Fibroblast of mammary gland (primary cell): ENCODE results near the gene CERS6.

Experiments
- DNase-seq: peaks from one replicate; pipeline ENCODE4 v3.0.0-alpha.2; 2010; ENCODE audit warnings: low read depth
- H3K4me3 ChIP-seq: 2 replicates; pipeline ENCODE4 v1.5.1; 2011; ENCODE audit warnings: low read depth, mild to moderate bottlenecking, low read length, moderate library complexity; ENCODE audit not compliant: control insufficient read depth
- TF ChIP-seq, protein P1 (sequence below): conservative IDR thresholded peaks from 2 replicates; pipeline ENCODE4 v1.5.1; 2011; ENCODE audit warnings: low read depth, low read length, inconsistent platforms; ENCODE audit not compliant: control insufficient read depth, insufficient read depth

The CERS6 gene

DNA sequence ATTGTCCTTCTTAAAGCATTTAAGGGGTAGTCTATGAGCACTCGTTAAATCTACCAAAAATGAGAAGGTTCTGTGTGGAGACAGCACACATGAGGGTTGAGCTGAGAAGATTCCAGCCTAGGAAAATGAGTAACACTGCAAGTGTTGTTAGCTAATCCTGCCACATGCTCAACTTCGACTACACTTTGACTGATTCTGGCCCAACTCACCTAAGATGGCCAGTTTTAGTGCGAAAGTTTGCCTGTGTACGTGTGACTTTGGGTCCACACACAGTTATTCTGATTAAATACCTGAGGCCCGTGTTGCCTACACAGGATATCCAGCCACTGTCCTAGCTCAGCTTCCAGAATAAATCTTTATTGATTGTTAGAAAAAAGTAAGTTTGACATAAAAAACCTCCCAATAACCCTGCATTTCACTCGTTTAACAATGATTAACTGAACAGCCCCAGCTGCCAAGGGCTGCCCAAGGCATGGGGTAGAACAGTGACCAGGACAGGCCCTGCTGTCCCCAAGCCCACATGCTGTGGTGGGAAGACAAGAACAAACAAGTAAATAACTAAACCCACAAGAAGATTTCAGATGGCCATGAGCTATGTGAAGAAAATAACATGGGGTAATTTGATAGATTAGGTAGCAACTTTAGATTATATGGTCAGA is 14.7 kb upstream of the CERS6 start:
- TF ChIP-seq, protein P1, sequence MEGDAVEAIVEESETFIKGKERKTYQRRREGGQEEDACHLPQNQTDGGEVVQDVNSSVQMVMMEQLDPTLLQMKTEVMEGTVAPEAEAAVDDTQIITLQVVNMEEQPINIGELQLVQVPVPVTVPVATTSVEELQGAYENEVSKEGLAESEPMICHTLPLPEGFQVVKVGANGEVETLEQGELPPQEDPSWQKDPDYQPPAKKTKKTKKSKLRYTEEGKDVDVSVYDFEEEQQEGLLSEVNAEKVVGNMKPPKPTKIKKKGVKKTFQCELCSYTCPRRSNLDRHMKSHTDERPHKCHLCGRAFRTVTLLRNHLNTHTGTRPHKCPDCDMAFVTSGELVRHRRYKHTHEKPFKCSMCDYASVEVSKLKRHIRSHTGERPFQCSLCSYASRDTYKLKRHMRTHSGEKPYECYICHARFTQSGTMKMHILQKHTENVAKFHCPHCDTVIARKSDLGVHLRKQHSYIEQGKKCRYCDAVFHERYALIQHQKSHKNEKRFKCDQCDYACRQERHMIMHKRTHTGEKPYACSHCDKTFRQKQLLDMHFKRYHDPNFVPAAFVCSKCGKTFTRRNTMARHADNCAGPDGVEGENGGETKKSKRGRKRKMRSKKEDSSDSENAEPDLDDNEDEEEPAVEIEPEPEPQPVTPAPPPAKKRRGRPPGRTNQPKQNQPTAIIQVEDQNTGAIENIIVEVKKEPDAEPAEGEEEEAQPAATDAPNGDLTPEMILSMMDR = no peak
- no peak for DNase-seq
- no peak overlapping the region for H3K4me3 ChIP-seq

DNA sequence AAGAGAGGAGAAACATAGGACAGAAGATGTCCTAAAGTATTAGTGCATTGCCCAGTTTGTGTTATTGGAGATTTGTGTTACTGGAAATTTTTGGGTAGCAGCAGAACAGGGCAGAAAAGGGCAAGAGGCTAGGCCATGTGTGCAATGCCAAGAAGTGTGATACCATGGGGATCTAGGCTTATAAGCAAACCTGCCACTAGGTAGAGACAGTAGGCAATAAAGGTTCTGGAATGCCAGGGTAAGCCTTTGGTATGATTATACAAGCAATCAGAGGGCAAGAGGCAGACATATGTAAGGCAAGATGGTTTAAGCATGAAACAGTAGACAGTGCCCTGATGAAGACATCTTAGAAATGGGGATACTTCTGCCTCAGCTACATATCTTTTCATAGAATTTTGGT is 12.3 kb upstream of the CERS6 start:
- TF ChIP-seq, protein P1 = no peak
- no peak overlapping the region for H3K4me3 ChIP-seq
- DNase-seq = no peak

DNA sequence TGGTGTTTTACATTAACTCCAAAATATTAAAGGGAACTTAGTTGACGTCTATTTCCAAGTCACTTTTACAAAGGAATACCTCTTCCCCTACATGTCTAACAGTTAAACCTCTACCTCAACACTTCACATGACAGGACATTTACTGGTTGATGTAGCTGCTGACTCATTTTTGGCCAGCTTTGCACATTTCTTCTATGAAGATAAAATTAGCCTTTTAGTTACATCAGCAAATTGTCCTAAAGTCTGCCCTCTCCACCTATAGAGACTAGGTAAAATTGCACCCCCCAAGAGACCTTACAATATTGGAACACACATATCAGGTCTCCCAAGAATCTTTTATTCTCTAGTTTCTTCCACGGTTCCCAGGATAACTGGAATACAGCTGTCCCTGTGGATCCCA is 10.1 kb upstream of the CERS6 start:
- no peak overlapping the region for H3K4me3 ChIP-seq
- no peak for DNase-seq
- TF ChIP-seq, protein P1 = no peak

GRCh38 chr2:168448980-168449379 is 7.1 kb upstream of the CERS6 start:
- TF ChIP-seq, protein P1 = no peak
- DNase-seq = no peak
- H3K4me3 ChIP-seq = no peak overlapping the region

DNA sequence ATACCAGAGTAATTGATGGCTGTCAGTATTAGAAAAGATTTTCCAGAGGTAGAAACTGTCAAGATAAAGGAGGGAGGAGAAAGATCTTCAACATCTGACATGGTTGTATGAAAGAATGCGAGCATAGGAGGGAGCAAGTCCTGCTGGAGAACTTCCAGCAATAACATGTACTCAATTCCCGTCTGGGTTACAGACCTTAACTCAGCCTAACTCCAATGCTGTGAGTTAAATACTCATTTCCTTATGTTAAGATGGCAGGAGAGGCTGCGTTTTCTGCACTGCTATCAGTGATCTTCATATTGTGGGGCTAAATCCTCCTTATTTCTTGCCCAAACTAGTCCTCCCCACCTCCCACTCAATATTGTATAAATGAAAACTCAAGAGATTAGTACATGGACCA is 6.7 kb upstream of the CERS6 start:
- TF ChIP-seq, protein P1 = no peak
- H3K4me3 ChIP-seq = no peak overlapping the region
- DNase-seq = no peak

GRCh38 chr2:168450171-168450570 is 5.9 kb upstream of the CERS6 start:
- no peak overlapping the region for H3K4me3 ChIP-seq
- no peak for DNase-seq
- TF ChIP-seq, protein P1 = no peak

- TF ChIP-seq, protein P1 = no peak
- H3K4me3 ChIP-seq = no peak overlapping the region
- no peak for DNase-seq
Measured at GRCh38 chr2:168450732-168451131, 5.3 kb upstream of the CERS6 start.
